ENCODE data around the gene NEDD4L. TPM values are rescaled to one million over a fixed set of nuclear protein-coding genes. Genes with fewer than 3 reads are reported as not detected.

The NEDD4L gene
- total and polyA plus RNA-seq, 10 of the 15 experiments (the other 5 are each of a cell fraction or from before 2014, with no cell fraction given): 7.4 to 24.0 (median 17.7) TPM

DNA sequence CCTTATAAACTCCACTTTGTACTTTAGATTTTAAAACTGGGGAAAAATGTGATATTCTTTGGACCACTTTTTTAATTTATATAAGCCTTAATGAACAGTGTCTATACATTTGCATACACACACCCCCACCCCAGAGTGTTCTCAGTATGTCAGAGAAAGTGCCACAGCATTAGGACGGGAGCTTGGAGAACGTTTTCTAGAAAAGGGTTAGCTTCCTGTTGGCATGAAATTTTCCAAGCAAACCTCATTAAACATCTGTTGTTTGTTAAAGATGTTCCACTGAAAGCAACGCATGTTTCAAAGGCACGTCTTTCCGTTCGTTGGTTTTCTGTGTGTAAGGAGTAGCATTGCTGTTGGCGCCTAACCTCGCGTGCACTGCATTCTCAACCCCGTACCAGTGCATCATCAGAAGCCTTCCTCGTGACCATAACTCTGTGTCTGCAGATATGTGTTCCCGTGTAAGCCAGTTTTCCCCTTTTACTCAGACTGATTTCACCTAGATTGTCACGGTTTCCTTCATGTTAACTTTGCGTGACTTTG lies 356.4 kb downstream of the NEDD4L start:
- in situ Hi-C loops (cut with MboI): no loop called here

DNA sequence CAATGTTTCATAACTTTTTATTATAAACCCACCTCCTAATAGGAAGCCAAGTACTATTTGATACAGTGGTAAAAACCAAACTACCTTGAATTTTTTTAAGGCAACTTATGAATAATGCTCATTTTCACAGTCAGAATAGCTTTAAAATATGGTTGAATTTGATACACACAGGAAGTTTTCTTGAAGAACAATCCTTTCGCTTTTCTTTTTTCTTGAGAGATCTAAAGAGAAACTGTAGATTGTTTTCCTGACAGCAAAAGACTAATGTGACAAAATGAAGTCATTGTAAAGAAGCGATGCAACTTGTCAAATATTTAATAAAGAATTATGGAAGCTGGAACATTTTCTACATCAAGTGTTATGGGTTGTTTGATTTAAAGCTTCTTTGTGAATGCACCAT lies 357.2 kb downstream of the NEDD4L start:
- Histone ChIP-seq H3K9me3 (replicated peaks; ENCODE audit: control insufficient read depth, insufficient read depth, low read length) (no peaks in the 10 kb centered on the region), H3K4me2 (ENCODE audit: control insufficient read depth, insufficient read depth) (no peak overlapping the region), H3K27ac (ENCODE audit: control insufficient read depth, insufficient read depth) (no peak overlapping the region), H3K4me1 (ENCODE audit: control insufficient read depth, insufficient read depth, low read length) (peaks cover 11% of the 10 kb centered on the region; the same call in 1 of the 2 replicates), H3K9ac (ENCODE audit: control insufficient read depth, insufficient read depth, low read length) (no peak overlapping the region), H3K79me2 (ENCODE audit: control insufficient read depth, insufficient read depth, low read length) (no peaks in the 10 kb centered on the region), H3K27me3 (replicated peaks in 1 of 2; ENCODE audit: control insufficient read depth in 2 of 2, insufficient read depth in 2 of 2, low read length in 1 of 2) (no peaks in the 10 kb centered on the region), H4K20me1 (ENCODE audit: control insufficient read depth, insufficient read depth) (no peaks in the 10 kb centered on the region), H2AFZ (ENCODE audit: control insufficient read depth, low read depth, low read length) (no peak overlapping the region), H3K4me3 (no peak overlapping the region), H3K36me3 (ENCODE audit: control insufficient read depth in 2 of 2, insufficient read depth in 2 of 2, low read length in 1 of 2) (no peaks in the 10 kb centered on the region)
- CTCF ChIA-PET: interaction anchor here (0.9 to 2.1 kb wide), 6 partner anchors 56 to 363 kb away, joined by 3 to 15 read pairs (median 4); no protein-coding TSS in a partner anchor
- RAD21 ChIA-PET (ENCODE audit: unreplicated experiment): interaction anchor here (0.7 to 1.3 kb wide), 2 partner anchors 92 to 363 kb away, joined by 3 to 4 read pairs; no protein-coding TSS in a partner anchor
- POLR2A ChIA-PET: interaction anchor here (0.6 to 0.8 kb wide), 2 partner anchors 18 to 51 kb away, joined by 3 to 4 read pairs; no protein-coding TSS in a partner anchor
- ATAC-seq (no peak), FAIRE-seq (no peak), DNase-seq (ENCODE audit: low read depth, low spot score) (no peak)
- BruUV-seq (replicated peaks): no TSS peak
- 84% methylated on average over 2 of the region's 2 CpGs for WGBS (ENCODE audit: insufficient coverage, insufficient replicate concordance, low lambda C conversion rate, missing lambda C conversion rate)
- in situ Hi-C loops (cut with MboI): no loop called here
- intact Hi-C loops (cut with micrococcal nuclease; ENCODE audit: unreplicated experiment): no loop called here
- SMC1A ChIA-PET (ENCODE audit: uncharacterized antibody, unreplicated experiment): interaction anchor here (0.7 to 3.0 kb wide), 8 partner anchors 93 to 776 kb away, joined by 3 to 11 read pairs (median 3); no protein-coding TSS in a partner anchor
- TF ChIP-seq ZSCAN29 (IDR thresholded peaks at IDR 0.05) (no peak), CEBPB (IDR thresholded peaks at IDR 0.05; ENCODE audit: borderline replicate concordance in 1 of 2, low read depth in 2 of 2, low read length in 2 of 2) (no peak), SMC3 (IDR thresholded peaks at IDR 0.05; ENCODE audit: borderline replicate concordance, low read length) (no peak), CREB1 (IDR thresholded peaks at IDR 0.05; ENCODE audit: low read depth) (no peak), POLR2AphosphoS5 (IDR thresholded peaks at IDR 0.05; ENCODE audit: low read length) (no peak)
- TF ChIP-seq, protein P1, sequence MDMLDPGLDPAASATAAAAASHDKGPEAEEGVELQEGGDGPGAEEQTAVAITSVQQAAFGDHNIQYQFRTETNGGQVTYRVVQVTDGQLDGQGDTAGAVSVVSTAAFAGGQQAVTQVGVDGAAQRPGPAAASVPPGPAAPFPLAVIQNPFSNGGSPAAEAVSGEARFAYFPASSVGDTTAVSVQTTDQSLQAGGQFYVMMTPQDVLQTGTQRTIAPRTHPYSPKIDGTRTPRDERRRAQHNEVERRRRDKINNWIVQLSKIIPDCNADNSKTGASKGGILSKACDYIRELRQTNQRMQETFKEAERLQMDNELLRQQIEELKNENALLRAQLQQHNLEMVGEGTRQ (IDR thresholded peaks at IDR 0.05; ENCODE audit: borderline replicate concordance, low read depth, low read length): no peak
- TF ChIP-seq, protein P2, sequence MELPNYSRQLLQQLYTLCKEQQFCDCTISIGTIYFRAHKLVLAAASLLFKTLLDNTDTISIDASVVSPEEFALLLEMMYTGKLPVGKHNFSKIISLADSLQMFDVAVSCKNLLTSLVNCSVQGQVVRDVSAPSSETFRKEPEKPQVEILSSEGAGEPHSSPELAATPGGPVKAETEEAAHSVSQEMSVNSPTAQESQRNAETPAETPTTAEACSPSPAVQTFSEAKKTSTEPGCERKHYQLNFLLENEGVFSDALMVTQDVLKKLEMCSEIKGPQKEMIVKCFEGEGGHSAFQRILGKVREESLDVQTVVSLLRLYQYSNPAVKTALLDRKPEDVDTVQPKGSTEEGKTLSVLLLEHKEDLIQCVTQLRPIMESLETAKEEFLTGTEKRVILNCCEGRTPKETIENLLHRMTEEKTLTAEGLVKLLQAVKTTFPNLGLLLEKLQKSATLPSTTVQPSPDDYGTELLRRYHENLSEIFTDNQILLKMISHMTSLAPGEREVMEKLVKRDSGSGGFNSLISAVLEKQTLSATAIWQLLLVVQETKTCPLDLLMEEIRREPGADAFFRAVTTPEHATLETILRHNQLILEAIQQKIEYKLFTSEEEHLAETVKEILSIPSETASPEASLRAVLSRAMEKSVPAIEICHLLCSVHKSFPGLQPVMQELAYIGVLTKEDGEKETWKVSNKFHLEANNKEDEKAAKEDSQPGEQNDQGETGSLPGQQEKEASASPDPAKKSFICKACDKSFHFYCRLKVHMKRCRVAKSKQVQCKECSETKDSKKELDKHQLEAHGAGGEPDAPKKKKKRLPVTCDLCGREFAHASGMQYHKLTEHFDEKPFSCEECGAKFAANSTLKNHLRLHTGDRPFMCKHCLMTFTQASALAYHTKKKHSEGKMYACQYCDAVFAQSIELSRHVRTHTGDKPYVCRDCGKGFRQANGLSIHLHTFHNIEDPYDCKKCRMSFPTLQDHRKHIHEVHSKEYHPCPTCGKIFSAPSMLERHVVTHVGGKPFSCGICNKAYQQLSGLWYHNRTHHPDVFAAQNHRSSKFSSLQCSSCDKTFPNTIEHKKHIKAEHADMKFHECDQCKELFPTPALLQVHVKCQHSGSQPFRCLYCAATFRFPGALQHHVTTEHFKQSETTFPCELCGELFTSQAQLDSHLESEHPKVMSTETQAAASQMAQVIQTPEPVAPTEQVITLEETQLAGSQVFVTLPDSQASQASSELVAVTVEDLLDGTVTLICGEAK (IDR thresholded peaks at IDR 0.05; ENCODE audit: borderline replicate concordance): no peak

More for the DNA sequence above, 356.4 kb downstream of the NEDD4L start:
- Histone ChIP-seq H3K4me2 (ENCODE audit: control insufficient read depth, insufficient read depth) (peak overlapping the region; percentile 35), H2AFZ (ENCODE audit: control insufficient read depth, low read depth, low read length) (peak overlapping the region; percentile 56), H3K4me1 (ENCODE audit: control insufficient read depth, insufficient read depth, low read length) (peaks cover 11% of the 10 kb centered on the region; the same call in 1 of the 2 replicates), H4K20me1 (ENCODE audit: control insufficient read depth, insufficient read depth) (no peaks in the 10 kb centered on the region), H3K79me2 (ENCODE audit: control insufficient read depth, insufficient read depth, low read length) (no peaks in the 10 kb centered on the region), H3K9me3 (replicated peaks; ENCODE audit: control insufficient read depth, insufficient read depth, low read length) (no peaks in the 10 kb centered on the region), H3K36me3 (ENCODE audit: control insufficient read depth in 2 of 2, insufficient read depth in 2 of 2, low read length in 1 of 2) (no peaks in the 10 kb centered on the region), H3K9ac (ENCODE audit: control insufficient read depth, insufficient read depth, low read length) (no peak overlapping the region), H3K27ac (ENCODE audit: control insufficient read depth, insufficient read depth) (no peak overlapping the region), H3K27me3 (replicated peaks in 1 of 2; ENCODE audit: control insufficient read depth in 2 of 2, insufficient read depth in 2 of 2, low read length in 1 of 2) (no peaks in the 10 kb centered on the region), H3K4me3 (no peak overlapping the region)
- BruUV-seq (replicated peaks): no TSS peak
- intact Hi-C loops (cut with micrococcal nuclease; ENCODE audit: unreplicated experiment): loop anchor here (1.0 kb wide), 2 partner anchors 94 to 364 kb away; no protein-coding TSS in a partner anchor
- FAIRE-seq (no peak), DNase-seq (ENCODE audit: low read depth, low spot score) (no peak), ATAC-seq (no peak)
- ChIA-PET POLR2A (no interaction called here), CTCF (interaction anchor here (0.9 to 2.1 kb wide), 6 partner anchors 57 to 364 kb away, joined by 3 to 15 read pairs (median 4); no protein-coding TSS in a partner anchor), RAD21 (ENCODE audit: unreplicated experiment) (interaction anchor here (1.3 to 3.0 kb wide), 2 partner anchors 93 to 364 kb away, joined by 3 to 13 read pairs; no protein-coding TSS in a partner anchor), SMC1A (ENCODE audit: uncharacterized antibody, unreplicated experiment) (interaction anchor here (0.7 to 3.0 kb wide), 5 partner anchors 93 to 363 kb away, joined by 3 to 11 read pairs (median 3); no protein-coding TSS in a partner anchor)
- TF ChIP-seq RUNX3 (IDR thresholded peaks at IDR 0.05; ENCODE audit: low read length): peak; percentile 31; the same call in 1 of the 2 replicates
- TF ChIP-seq FOXM1 (IDR thresholded peaks at IDR 0.05; ENCODE audit: low read depth, low read length): peak; percentile 45
- peak; percentile 24; the same call in 1 of the 2 replicates for TF ChIP-seq NFIC (IDR thresholded peaks at IDR 0.05; ENCODE audit: low read depth, low read length)
- TF ChIP-seq JUNB (IDR thresholded peaks at IDR 0.05): peak; percentile 31; the same call in 1 of the 2 replicates
- TF ChIP-seq BHLHE40 (IDR thresholded peaks at IDR 0.05; ENCODE audit: borderline replicate concordance in 1 of 2, low read depth in 2 of 2, low read length in 1 of 2): 0 out of 4 replicates have a peak, but pooled peaks of 1 of the 2 experiments have one; percentile 20
- TF ChIP-seq BCL11A (IDR thresholded peaks at IDR 0.05; ENCODE audit: low read depth, low read length): no peak
- TF ChIP-seq CREM (IDR thresholded peaks at IDR 0.05; ENCODE audit: low read depth): peak; percentile 66
- TF ChIP-seq ESRRA (IDR thresholded peaks at IDR 0.05; ENCODE audit: low read length): no peak
- 71% methylated on average over 14 of the region's 14 CpGs for WGBS (ENCODE audit: insufficient coverage, insufficient replicate concordance, low lambda C conversion rate, missing lambda C conversion rate)
